Natural killer cell (primary cell): ENCODE measurements around the gene OLFM1. TPM values are rescaled to one million over a fixed set of nuclear protein-coding genes. Genes with fewer than 3 reads are reported as not detected.

Experiments used
- ATAC-seq, 3 donors: fragments of 150-1000 bp in 2 of 3; fragments of 200-7000 bp in 1 of 3; cut with Tn5 transposase; 1 replicate in 1 of 3; 2 replicates in 2 of 3; pipeline ENCODE4 v1.10.0; 2021; ENCODE audit warnings: mild to moderate bottlenecking in 2 of 3, moderate library complexity in 2 of 3
- DNase-seq, 2 donors: peaks; one replicate each; pipeline versions ENCODE4 v3.0.0 to v3.0.0-alpha.2; 2013 to 2021; ENCODE audit warnings: mixed read lengths in 1 of 2
- H3K27ac ChIP-seq: one replicate; pipeline ENCODE4 v1.5.1; 2013; ENCODE audit warnings: mild to moderate bottlenecking, low read length
- H3K27me3 ChIP-seq: one replicate; pipeline ENCODE4 v1.6.1; 2013; ENCODE audit warnings: low read length; ENCODE audit not compliant: control insufficient read depth, insufficient read depth
- H3K36me3 ChIP-seq: one replicate; pipeline ENCODE4 v1.6.1; 2013; ENCODE audit warnings: low read length; ENCODE audit not compliant: control insufficient read depth, insufficient read depth
- H3K4me1 ChIP-seq: one replicate; pipeline ENCODE4 v1.6.1; 2013; ENCODE audit warnings: low read length; ENCODE audit not compliant: control insufficient read depth, insufficient read depth
- H3K4me3 ChIP-seq: one replicate; pipeline ENCODE4 v1.5.1; 2013; ENCODE audit warnings: low read length
- H3K9me3 ChIP-seq: one replicate; pipeline ENCODE4 v1.6.1; 2013; ENCODE audit warnings: low read length; ENCODE audit not compliant: control insufficient read depth, insufficient read depth
- H3K27ac Mint-ChIP-seq, 2 donors: one replicate each; pipeline ENCODE4 v1.8.0; 2022; ENCODE audit warnings: mild to moderate bottlenecking in 2 of 2, mixed read lengths in 2 of 2, moderate library complexity in 1 of 2
- H3K27me3 Mint-ChIP-seq, 2 donors: one replicate each; pipeline ENCODE4 v1.8.0; 2022; ENCODE audit warnings: low read depth in 2 of 2, mixed read lengths in 2 of 2
- H3K36me3 Mint-ChIP-seq: one replicate; pipeline ENCODE4 v1.8.0; 2022; ENCODE audit warnings: mixed read lengths
- H3K4me1 Mint-ChIP-seq, 2 donors: one replicate each; pipeline ENCODE4 v1.8.0; 2022; ENCODE audit warnings: mixed read lengths in 2 of 2
- H3K4me3 Mint-ChIP-seq: one replicate; pipeline ENCODE4 v1.8.0; 2022; ENCODE audit warnings: mild to moderate bottlenecking, moderate library complexity, mixed read lengths
- H3K9me3 Mint-ChIP-seq, 2 donors: one replicate each; pipeline ENCODE4 v1.8.0; 2022; ENCODE audit warnings: mixed read lengths in 2 of 2
- WGBS: methylation state at CpG from one replicate; pipeline ENCODE4 v1.1.7; 2013; ENCODE audit warnings: missing lambda C conversion rate; ENCODE audit not compliant: insufficient coverage; 5-methylcytosine and 5-hydroxymethylcytosine counted together
- intact Hi-C: fragments of 100-400 bp; cut with micrococcal nuclease; formaldehyde crosslinking; loops from one replicate; pipeline ENCODE4 v1.14.2; 2022
- total RNA-seq, 4 donors: library from RNA; stranded (reverse); fragments of 120-200 nt in 1 of 4; gene quantifications; one replicate each; pipeline versions ENCODE4 v1.2.3 to v1.2.4, GENCODE V29; 2013 to 2022
- TF ChIP-seq, protein P1 (sequence below): fragments of 200-600 bp; IDR thresholded peaks from one replicate; pipeline ENCODE4 v1.8.0; 2022; ENCODE audit warnings: antibody characterized with exemption

The OLFM1 gene
- total RNA-seq, 3 donors from 2014 or later (not counting 1 experiment from before 2014, with no cell fraction given): 0.18 TPM; not detected in 2

DNA sequence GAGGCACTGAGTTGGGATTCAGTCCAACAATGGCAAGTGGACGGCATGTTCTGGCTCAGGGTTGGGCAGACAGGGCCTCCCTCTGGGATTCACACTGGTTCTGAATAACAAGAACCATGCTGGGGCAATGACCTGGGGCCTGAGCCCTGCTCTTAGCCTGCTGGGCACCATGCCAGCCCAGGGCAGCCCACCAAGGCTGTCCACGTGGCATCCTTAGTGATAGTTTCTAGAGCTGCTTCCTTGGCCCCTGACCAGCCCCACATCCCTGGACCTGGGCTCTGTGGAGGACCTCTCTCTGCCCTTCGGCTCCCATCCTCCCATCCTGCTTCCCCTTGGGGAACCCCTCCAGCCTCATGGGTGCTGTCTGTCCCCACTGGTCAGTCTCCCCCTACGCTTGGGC is 22.3 kb upstream of the OLFM1 start:
- no peaks in the 10 kb centered on the region for H3K4me1 Mint-ChIP-seq
- ATAC-seq (no peak), DNase-seq (no peak)
- no peaks in the 10 kb centered on the region for H3K4me1 ChIP-seq
- intact Hi-C loops: no loop called here
- TF ChIP-seq, protein P1, sequence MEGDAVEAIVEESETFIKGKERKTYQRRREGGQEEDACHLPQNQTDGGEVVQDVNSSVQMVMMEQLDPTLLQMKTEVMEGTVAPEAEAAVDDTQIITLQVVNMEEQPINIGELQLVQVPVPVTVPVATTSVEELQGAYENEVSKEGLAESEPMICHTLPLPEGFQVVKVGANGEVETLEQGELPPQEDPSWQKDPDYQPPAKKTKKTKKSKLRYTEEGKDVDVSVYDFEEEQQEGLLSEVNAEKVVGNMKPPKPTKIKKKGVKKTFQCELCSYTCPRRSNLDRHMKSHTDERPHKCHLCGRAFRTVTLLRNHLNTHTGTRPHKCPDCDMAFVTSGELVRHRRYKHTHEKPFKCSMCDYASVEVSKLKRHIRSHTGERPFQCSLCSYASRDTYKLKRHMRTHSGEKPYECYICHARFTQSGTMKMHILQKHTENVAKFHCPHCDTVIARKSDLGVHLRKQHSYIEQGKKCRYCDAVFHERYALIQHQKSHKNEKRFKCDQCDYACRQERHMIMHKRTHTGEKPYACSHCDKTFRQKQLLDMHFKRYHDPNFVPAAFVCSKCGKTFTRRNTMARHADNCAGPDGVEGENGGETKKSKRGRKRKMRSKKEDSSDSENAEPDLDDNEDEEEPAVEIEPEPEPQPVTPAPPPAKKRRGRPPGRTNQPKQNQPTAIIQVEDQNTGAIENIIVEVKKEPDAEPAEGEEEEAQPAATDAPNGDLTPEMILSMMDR: no peak
- WGBS: 81% methylated on average over 4 of the region's 4 CpGs
- no peak overlapping the region for H3K4me3 ChIP-seq
- no peaks in the 10 kb centered on the region for H3K9me3 Mint-ChIP-seq
- H3K27me3 Mint-ChIP-seq: peaks cover 16 to 19% of the 10 kb centered on the region in 2 donors
- H3K4me3 Mint-ChIP-seq: no peak overlapping the region
- H3K9me3 ChIP-seq: peaks cover 5% of the 10 kb centered on the region
- no peaks in the 10 kb centered on the region for H3K36me3 ChIP-seq
- H3K27ac Mint-ChIP-seq: no peak overlapping the region
- no peaks in the 10 kb centered on the region for H3K36me3 Mint-ChIP-seq
- H3K27me3 ChIP-seq: no peaks in the 10 kb centered on the region
- H3K27ac ChIP-seq: no peak overlapping the region

- peaks cover 5% of the 10 kb centered on the region for H3K9me3 ChIP-seq
- H3K27me3 ChIP-seq: no peaks in the 10 kb centered on the region
- H3K4me1 ChIP-seq: no peaks in the 10 kb centered on the region
- Mint-ChIP-seq H3K27me3 (peaks cover 16 to 19% of the 10 kb centered on the region in 2 donors), H3K27ac (no peak overlapping the region), H3K9me3 (no peaks in the 10 kb centered on the region), H3K4me1 (no peaks in the 10 kb centered on the region), H3K36me3 (no peaks in the 10 kb centered on the region), H3K4me3 (no peak overlapping the region)
- 86% methylated on average over 4 of the region's 4 CpGs for WGBS
- no peak for DNase-seq
- intact Hi-C loops: no loop called here
- TF ChIP-seq, protein P1: no peak
- no peak overlapping the region for H3K27ac ChIP-seq
- H3K36me3 ChIP-seq: no peaks in the 10 kb centered on the region
- no peak for ATAC-seq
- H3K4me3 ChIP-seq: no peak overlapping the region
Measured at GRCh38 chr9:135065804-135066203, 21.7 kb upstream of the OLFM1 start.

DNA sequence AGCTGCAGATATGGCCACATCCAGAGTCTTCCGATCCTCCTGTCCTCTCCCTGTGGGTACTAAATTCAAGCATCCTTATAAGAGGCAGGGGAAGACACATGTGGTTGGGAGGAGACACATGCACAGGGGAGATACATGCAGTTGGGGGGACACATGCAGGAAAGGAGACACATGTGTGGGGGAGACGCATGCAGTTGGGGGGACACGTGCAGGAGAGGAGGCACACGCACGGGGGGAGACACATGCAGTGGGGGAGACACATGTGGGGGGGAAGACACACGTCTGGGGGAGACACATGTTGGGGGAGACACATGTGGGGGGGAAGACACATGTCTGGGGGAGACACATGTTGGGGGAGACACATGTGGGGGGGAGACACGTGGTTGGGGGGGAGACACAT is 21.2 kb upstream of the OLFM1 start:
- Histone ChIP-seq H3K27me3 (no peaks in the 10 kb centered on the region), H3K9me3 (peaks cover 5% of the 10 kb centered on the region), H3K4me1 (no peaks in the 10 kb centered on the region), H3K36me3 (no peaks in the 10 kb centered on the region), H3K4me3 (no peak overlapping the region), H3K27ac (no peak overlapping the region)
- no peak overlapping the region for H3K27ac Mint-ChIP-seq
- no peaks in the 10 kb centered on the region for H3K4me1 Mint-ChIP-seq
- peaks cover 16 to 19% of the 10 kb centered on the region in 2 donors for H3K27me3 Mint-ChIP-seq
- DNase-seq (no peak), ATAC-seq (no peak)
- 69% methylated on average over 3 of the region's 7 CpGs for WGBS
- H3K9me3 Mint-ChIP-seq: no peaks in the 10 kb centered on the region
- no peaks in the 10 kb centered on the region for H3K36me3 Mint-ChIP-seq
- H3K4me3 Mint-ChIP-seq: no peak overlapping the region
- intact Hi-C loops: no loop called here
- TF ChIP-seq, protein P1: no peak

DNA sequence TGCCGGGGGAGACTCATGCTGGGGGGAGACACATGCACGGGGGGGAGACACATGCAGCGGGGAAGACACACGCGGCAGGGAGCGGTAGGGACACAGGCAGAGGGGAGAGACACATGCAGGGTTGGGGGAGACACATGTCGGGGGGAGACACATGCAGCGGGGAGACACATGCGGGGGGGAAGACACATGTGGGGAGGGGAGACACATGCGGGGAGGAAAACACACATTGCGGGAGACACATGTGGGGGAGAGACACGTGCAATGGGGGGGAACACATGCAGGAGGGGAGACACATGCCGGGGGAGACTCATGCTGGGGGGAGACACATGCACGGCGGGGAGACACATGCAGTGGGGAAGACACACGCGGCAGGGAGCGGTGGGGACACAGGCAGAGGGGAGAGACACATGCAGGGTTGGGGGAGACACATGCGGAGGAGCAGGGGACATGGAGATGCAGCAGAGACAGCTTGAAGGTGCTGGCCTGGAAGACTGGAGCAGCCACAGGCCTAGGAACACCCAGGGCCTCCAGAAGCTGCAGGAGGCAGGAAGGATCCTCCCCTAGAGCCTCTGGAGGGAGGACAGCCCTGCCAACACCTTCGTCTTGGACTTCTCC is 20.3 kb upstream of the OLFM1 start:
- H3K36me3 ChIP-seq: no peaks in the 10 kb centered on the region
- no peak overlapping the region for H3K4me3 Mint-ChIP-seq
- ATAC-seq (no peak), DNase-seq (no peak)
- no peaks in the 10 kb centered on the region for H3K36me3 Mint-ChIP-seq
- 91% methylated on average over 20 of the region's 20 CpGs for WGBS
- TF ChIP-seq, protein P1: no peak
- no peaks in the 10 kb centered on the region for H3K27me3 ChIP-seq
- H3K27ac Mint-ChIP-seq: no peak overlapping the region
- H3K4me3 ChIP-seq: no peak overlapping the region
- H3K9me3 ChIP-seq: peaks cover 5% of the 10 kb centered on the region
- intact Hi-C loops: no loop called here
- no peaks in the 10 kb centered on the region for H3K4me1 ChIP-seq
- no peaks in the 10 kb centered on the region for H3K4me1 Mint-ChIP-seq
- H3K9me3 Mint-ChIP-seq: no peaks in the 10 kb centered on the region
- peaks cover 16 to 19% of the 10 kb centered on the region in 2 donors for H3K27me3 Mint-ChIP-seq
- no peak overlapping the region for H3K27ac ChIP-seq
